GM21576 (cell line): Measurements from ENCODE around the gene TNNT3.
"Not testable (repeated sequence)": the region's sequence is repeated elsewhere in the genome, so short reads cannot be mapped to it uniquely, and the experiment has no call there.

Experiments
- ATAC-seq: cut with Tn5 transposase; IDR thresholded peaks from one replicate; pipeline ENCODE4 v1.9.1; 2021; ENCODE audit warnings: mild to moderate bottlenecking, moderate library complexity; ENCODE audit not compliant: unreplicated experiment

The TNNT3 gene

GRCh38 chr11:1931341-1932104, 12.0 kb downstream of the TNNT3 start:
- ATAC-seq, result no peak

- no peak for ATAC-seq
These were observed 12.6 kb downstream of the TNNT3 start for GRCh38 chr11:1932105-1932480.

GRCh38 chr11:1932681-1933080, 13.2 kb downstream of the TNNT3 start:
- no peak for ATAC-seq

DNA sequence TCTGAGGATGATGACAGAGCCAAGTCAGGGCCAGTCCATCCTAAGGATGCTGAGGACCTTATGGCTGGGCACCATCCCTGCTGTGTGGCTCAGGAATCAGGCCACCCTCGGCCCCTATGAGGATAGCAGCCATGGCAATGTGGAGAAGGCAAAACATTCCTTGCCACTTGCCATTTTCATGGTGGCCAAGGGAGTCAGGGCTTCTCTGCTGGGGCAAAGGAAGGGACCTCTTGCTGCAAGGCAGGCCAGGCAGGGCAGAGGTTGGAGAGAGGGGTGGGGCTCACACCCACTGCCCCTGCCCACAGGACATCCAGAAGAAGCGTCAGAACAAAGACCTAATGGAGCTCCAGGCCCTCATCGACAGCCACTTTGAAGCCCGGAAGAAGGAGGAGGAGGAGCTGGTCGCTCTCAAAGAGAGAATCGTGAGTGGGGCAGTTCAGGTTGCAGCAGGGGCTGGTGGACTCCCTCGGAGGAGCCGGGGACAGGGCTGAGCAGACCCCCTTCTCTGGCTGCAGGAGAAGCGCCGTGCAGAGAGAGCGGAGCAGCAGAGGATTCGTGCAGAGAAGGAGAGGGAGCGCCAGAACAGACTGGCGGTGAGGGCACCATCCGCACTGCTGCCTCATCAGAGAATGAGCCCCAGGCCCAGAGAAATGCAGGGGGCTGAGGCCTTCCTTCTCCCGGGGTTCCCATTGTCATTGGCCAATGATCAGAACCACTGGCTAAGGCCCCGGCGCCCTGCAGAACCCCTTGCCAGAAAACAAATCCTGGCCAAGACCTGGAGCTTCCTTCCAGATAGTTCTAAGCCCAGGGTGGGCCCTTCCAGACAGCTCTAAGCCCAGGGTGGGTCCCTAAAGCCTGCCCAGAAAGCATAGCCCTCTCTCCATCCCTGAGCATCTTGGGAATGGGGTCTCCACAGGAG, 14.2 kb downstream of the TNNT3 start:
- no peak for ATAC-seq

GRCh38 chr11:1934335-1935155, 15.0 kb downstream of the TNNT3 start:
- no peak for ATAC-seq

- ATAC-seq, result no peak
These were observed 15.9 kb downstream of the TNNT3 start for GRCh38 chr11:1935156-1936071.

DNA sequence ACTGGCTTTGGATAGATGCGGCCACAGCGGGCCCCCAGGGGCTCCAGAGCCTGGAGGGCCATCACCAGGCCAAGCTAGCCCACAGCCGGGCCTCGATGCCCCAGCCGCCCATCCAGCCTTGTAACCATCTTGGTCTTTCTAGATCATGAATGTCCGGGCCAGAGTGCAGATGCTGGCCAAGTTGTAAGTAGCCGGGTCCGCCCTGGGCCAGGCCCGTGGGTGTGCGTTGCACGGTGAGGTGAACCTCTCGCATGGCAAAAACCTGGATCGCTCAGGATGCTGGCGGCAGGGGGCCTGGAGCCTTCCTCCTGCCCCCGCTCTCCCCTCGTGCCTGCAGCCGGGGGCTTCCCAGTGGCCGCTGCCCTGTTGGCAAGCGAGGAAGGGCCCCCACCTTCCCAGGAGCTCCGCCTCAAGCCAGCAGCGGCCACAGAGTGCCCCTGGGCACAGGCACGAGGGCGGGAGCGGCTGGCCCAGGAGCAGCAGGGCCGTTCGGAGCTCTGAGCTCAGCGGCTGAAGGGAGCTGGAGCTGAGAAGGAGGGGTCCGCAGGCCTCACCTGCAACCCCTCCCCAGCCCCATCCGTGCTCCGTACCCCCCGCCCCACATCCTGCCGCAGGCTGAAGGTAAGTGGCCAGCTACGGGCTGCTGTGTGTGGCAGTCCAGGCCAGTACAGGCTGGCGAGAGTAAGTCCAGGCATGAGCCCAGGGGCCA, 16.7 kb downstream of the TNNT3 start:
- ATAC-seq, result no peak

DNA sequence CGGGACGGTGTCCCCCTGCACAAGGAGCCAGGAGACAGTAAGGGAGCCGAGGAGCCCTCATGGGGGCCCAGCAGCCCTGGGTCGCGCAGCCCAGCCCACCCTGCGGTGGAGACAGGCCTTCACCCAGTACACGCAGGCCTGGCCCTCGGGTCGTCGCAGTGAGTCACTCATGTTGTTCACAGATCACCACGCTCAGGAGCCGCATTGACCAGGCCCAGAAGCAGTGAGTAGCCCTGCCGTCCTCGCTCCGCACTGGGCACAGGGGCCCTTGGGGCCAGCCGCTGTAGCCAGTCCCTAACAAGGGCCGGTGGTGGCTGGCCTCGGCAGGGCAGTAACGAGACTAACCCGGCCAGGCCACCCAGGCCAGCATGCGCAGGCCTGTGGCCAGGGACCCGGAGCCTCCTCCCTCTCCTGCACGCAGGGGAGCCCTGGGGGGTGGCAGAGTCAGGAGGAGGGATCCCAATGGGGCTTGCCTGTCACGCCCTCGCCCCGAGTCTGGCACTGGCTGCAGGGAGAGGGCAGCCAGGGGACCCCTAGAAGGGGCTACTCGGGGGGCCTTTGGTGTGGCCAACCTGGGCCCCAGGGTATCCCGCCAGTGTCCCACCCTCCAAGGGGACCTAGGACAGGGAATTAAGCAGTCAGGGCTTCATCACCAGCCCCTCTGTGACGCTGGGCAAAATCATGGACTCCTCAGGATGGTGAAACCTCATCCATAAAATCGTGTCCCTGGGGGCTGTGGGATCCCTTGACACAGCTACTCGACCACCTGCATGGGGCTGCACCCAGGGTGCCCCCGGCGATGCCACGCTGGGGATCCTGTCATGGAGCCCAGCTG, 17.5 kb downstream of the TNNT3 start:
- ATAC-seq, result no peak

DNA sequence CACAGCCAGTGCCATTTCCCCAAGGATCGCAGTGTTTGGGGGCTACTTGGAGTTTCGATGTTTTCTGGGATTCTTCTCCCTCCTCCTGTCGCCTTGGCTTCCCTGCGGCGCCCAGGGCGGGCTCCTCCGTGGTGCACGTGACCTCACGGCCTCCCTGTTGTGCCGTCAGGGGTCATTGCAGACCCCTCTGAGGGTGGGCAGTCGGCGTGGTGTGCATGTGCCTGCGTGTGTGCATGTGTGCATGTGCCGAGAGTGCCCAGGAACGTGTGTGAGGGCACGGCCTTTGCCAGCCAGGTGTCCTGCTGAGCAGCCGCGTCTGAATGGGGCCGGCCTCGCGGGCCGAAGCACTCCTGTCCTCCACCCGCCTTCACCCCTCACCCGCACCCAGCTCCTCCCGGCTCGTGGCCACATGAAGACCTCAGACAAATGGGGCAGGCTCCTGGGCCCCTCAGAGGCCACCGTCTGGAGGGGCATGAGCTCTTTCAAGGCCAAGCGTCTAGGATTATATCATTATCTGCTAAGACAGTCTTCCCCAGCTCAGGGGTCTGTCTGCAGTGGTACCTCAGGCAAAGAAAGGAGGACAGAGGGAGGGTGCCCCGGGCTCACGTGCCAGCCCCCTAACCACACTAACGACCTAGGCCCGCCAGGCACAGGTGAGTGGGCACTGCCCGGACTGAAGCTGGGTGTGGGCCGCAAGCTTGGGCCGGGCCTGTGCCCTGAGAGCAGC, 18.3 kb downstream of the TNNT3 start:
- no peak for ATAC-seq

DNA sequence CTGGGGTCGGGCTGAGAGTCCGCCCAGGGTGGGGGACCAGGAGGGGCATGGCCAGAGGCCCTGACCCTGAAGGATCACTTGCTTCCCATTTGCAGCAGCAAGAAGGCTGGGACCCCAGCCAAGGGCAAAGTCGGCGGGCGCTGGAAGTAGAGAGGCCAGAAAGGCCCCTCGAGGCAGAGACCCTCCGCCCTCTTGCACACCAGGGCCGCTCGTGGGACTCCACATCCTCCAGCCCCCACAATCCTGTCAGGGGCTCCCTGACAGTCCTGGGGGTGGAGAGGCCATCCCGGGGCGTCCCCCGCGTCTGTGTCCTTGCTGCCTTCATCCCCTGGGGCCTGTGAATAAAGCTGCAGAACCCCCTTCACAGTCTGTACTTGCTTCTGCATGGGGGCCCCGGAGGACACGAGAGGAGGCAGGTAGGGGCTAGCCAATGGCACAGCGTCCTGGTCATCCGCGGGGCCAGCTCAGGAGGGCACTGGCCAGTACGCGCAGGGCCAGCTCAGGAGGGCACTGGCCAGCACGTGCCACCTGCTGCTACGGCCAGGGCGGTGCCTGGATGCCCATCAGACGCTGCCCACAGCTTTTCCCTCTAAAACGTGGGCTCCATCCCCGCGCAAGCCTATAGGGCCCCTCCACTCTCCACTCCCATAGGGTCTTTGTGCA, 19.0 kb downstream of the TNNT3 start:
- ATAC-seq, result no peak

- no peak for ATAC-seq
These were observed 19.6 kb downstream of the TNNT3 start for GRCh38 chr11:1939006-1939625.

- not testable (repeated sequence) for ATAC-seq
These were observed 20.3 kb downstream of the TNNT3 start for GRCh38 chr11:1939788-1940187.

DNA sequence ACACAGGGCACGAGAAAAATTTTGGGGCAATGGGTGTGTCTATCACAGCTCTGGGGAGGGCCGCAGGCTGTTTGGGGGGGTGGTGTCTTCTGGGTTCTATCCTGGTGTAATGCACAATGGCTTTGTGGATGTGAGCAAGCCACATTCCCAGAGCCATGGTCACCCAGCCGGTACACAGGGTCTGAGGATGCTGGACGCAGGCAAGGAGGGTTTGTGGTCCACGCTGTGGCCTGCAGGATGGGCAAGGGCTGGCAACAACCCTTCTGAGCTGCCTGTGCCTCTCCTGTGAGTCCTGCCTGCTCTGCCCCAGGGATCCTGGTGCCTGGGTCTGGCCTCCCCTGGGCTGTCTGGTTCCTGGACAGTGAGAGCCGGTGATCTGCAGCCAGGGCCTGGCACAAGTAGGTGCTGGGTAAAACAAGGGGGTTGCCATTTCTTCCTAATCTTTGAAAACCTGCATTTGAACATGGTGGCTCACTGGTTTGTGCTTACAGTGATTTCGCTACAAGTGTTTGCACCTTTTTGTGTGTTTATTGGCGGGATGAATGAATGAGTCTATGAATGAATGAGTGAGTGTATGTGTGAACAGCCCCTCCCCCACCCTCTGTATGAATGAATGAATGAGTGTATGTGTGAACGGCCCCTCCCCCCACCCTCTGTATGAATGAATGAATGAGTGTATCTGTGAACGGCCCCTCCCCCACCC, 23.2 kb downstream of the TNNT3 start:
- no peak for ATAC-seq

DNA sequence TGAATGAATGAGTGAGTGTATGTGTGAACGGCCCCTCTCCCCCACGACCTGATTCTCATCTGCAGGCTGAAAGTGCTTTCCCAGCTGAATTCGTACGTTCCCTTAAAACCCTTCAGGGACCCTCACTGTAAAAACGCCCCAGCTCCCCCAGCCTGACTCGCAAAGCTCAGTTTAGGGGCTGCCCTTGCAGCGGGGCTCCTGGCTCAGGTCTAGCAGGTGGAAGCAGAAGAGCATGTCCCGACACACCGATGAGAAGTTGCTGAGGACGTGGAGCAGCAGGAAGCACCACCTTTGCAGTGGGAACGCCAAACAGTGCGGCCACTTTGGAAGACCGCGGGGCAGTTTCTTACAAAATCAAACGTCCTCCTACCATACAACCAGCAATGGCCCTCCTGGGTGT, 24.1 kb downstream of the TNNT3 start:
- ATAC-seq, result no peak

GRCh38 chr11:1943977-1944376, 24.5 kb downstream of the TNNT3 start:
- no peak for ATAC-seq

DNA sequence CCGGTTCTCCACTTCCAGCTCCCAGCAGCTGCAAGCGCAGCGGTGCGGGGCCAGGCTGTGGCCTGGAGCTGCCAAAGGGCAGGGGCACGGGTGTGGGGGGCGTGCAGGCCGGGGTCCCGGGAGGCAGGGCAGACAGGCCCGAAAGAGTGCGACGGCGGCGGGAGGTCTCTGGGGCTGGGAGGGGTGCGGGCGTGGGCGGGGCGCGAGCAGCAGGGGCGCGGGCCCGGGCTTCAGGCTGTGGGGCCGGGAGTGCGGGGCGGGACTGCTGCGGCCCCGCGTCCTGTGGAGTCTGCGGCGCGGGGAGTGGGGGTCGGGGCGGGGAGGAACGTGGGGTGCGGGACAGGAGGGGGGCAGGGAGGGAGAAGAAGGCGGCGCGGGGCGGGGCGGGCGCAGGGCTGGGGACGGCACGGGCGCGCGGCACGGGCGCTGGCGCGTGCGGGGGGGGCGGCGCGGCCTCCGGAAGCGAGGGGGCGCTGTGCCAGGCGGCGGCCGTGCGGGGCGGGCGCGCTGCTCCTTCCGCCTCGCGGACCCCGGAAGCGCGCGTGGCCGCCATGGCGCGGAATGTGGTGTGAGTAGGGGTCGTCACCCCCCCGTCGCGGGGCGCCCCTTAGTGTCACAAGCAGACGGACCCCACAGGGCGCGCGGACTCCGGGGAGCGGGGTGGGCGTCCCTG, 27.4 kb downstream of the TNNT3 start, which contains the start of gene MRPL23:
Gene MRPL23 (plus strand): TSS at position 521 of the 673 bp plus-strand sequence. CDS start 31 bp downstream, at position 552.
- peak; percentile 53 for ATAC-seq
